Suprapubic skin (tissue), 4 donors: ENCODE measurements around the gene PTBP1. TPM values are rescaled to one million over a fixed set of nuclear protein-coding genes. Genes with fewer than 3 reads are reported as not detected.

Experiments used
- DNase-seq, 2 donors: peaks; one replicate each; pipeline ENCODE4 v3.0.0-alpha.2; 2019; ENCODE audit warnings: low spot score in 2 of 2
- H3K27ac ChIP-seq: fragments of 200-600 bp; sonication (generic); one replicate; pipeline ENCODE4 v1.5.1; 2019
- H3K27me3 ChIP-seq: fragments of 200-600 bp; sonication (generic); one replicate; pipeline ENCODE4 v1.5.1; 2019
- H3K36me3 ChIP-seq: fragments of 200-600 bp; sonication (generic); one replicate; pipeline ENCODE4 v1.5.1; 2019
- H3K4me1 ChIP-seq: fragments of 200-600 bp; sonication (generic); one replicate; pipeline ENCODE4 v1.5.1; 2019
- H3K4me3 ChIP-seq: fragments of 200-600 bp; sonication (generic); one replicate; pipeline ENCODE4 v1.5.1; 2019; ENCODE audit warnings: mild to moderate bottlenecking
- H3K9me3 ChIP-seq: fragments of 200-600 bp; sonication (generic); one replicate; pipeline ENCODE4 v1.5.1; 2019
- CTCF ChIP-seq, 2 donors: fragments of 200-600 bp in 1 of 2; fragments of 450-650 bp in 1 of 2; sonication (generic) in 1 of 2; IDR thresholded peaks; one replicate each; pipeline ENCODE4 v1.5.1; 2016 to 2019; ENCODE audit warnings: antibody characterized with exemption in 2 of 2, mild to moderate bottlenecking in 1 of 2, moderate library complexity in 1 of 2
- EP300 ChIP-seq: sonication (generic); formaldehyde crosslinking; IDR thresholded peaks from one replicate; pipeline ENCODE4 v1.6.1; 2017; ENCODE audit warnings: antibody characterized with exemption
- POLR2A ChIP-seq, 2 donors: fragments of 450-650 bp; IDR thresholded peaks; one replicate each; pipeline ENCODE4 v1.6.1; 2017; ENCODE audit warnings: antibody characterized with exemption in 2 of 2, mild to moderate bottlenecking in 2 of 2, moderate library complexity in 2 of 2
- POLR2AphosphoS5 ChIP-seq, 3 donors: sonication (generic); formaldehyde crosslinking; IDR thresholded peaks; one replicate each; pipeline ENCODE4 v1.6.1; 2017; ENCODE audit warnings: antibody characterized with exemption in 3 of 3
- WGBS: methylation state at CpG from one replicate; pipeline ENCODE4 v1.1.5; 2018; 5-methylcytosine and 5-hydroxymethylcytosine counted together
- total RNA-seq, 4 donors: library from RNA; depleted of rRNA; stranded (reverse); fragments of >200 nt; gene quantifications; one replicate each; pipeline ENCODE4 v1.1.0, GENCODE V29; 2016

PTBP1 gene
- total RNA-seq, 4 donors from 2014 or later: 152 to 227 (median 174) TPM

- 54% methylated on average over 14 of the region's 14 CpGs for WGBS
- TF ChIP-seq CTCF (IDR thresholded peaks at IDR 0.05): no peak
- TF ChIP-seq POLR2AphosphoS5 (IDR thresholded peaks at IDR 0.05): no peak
- no peak for TF ChIP-seq EP300
- no peak for TF ChIP-seq POLR2A (IDR thresholded peaks at IDR 0.05)
- DNase-seq: no peak
- Histone ChIP-seq H3K27me3 (no peaks in the 10 kb centered on the region), H3K9me3 (no peaks in the 10 kb centered on the region), H3K36me3 (no peaks in the 10 kb centered on the region), H3K4me3 (no peak overlapping the region), H3K4me1 (peaks cover 12% of the 10 kb centered on the region), H3K27ac (no peak overlapping the region)
These were observed 28.8 kb upstream of the PTBP1 start for GRCh38 chr19:768424-768823.

- no peak overlapping the region for H3K27ac ChIP-seq
- H3K36me3 ChIP-seq: no peaks in the 10 kb centered on the region
- no peaks in the 10 kb centered on the region for H3K9me3 ChIP-seq
- H3K4me1 ChIP-seq: peaks cover 12% of the 10 kb centered on the region
- DNase-seq: no peak
- no peaks in the 10 kb centered on the region for H3K27me3 ChIP-seq
- no peak overlapping the region for H3K4me3 ChIP-seq
- TF ChIP-seq EP300 (no peak), POLR2AphosphoS5 (IDR thresholded peaks at IDR 0.05) (no peak), CTCF (IDR thresholded peaks at IDR 0.05) (no peak), POLR2A (IDR thresholded peaks at IDR 0.05) (no peak)
- 74% methylated on average over 6 of the region's 6 CpGs for WGBS
These were observed 27.6 kb upstream of the PTBP1 start for GRCh38 chr19:769616-770015.

GRCh38 chr19:771332-771785 is 25.9 kb upstream of the PTBP1 start:
- H3K9me3 ChIP-seq: no peaks in the 10 kb centered on the region
- no peaks in the 10 kb centered on the region for H3K36me3 ChIP-seq
- H3K4me1 ChIP-seq: peaks cover 12% of the 10 kb centered on the region
- no peaks in the 10 kb centered on the region for H3K27me3 ChIP-seq
- DNase-seq: no peak
- peak in 1 of 2 donors; percentile 63 for TF ChIP-seq CTCF (IDR thresholded peaks at IDR 0.05)
- no peak for TF ChIP-seq POLR2A (IDR thresholded peaks at IDR 0.05)
- no peak for TF ChIP-seq POLR2AphosphoS5 (IDR thresholded peaks at IDR 0.05)
- TF ChIP-seq EP300: no peak
- WGBS: 12% methylated on average over 6 of the region's 6 CpGs
- H3K4me3 ChIP-seq: no peak overlapping the region
- no peak overlapping the region for H3K27ac ChIP-seq

GRCh38 chr19:772063-772462 is 25.2 kb upstream of the PTBP1 start:
- WGBS: 82% methylated on average over 5 of the region's 5 CpGs
- no peak for DNase-seq
- H3K36me3 ChIP-seq: no peaks in the 10 kb centered on the region
- H3K9me3 ChIP-seq: no peaks in the 10 kb centered on the region
- no peaks in the 10 kb centered on the region for H3K27me3 ChIP-seq
- no peak overlapping the region for H3K4me3 ChIP-seq
- peaks cover 12% of the 10 kb centered on the region for H3K4me1 ChIP-seq
- H3K27ac ChIP-seq: no peak overlapping the region
- TF ChIP-seq EP300 (no peak), POLR2AphosphoS5 (IDR thresholded peaks at IDR 0.05) (no peak), CTCF (IDR thresholded peaks at IDR 0.05) (no peak), POLR2A (IDR thresholded peaks at IDR 0.05) (no peak)

GRCh38 chr19:772730-773436 is 24.4 kb upstream of the PTBP1 start:
- H3K27me3 ChIP-seq: no peaks in the 10 kb centered on the region
- no peak for DNase-seq
- no peak overlapping the region for H3K27ac ChIP-seq
- H3K4me1 ChIP-seq: peaks cover 12% of the 10 kb centered on the region
- H3K36me3 ChIP-seq: no peaks in the 10 kb centered on the region
- H3K4me3 ChIP-seq: no peak overlapping the region
- H3K9me3 ChIP-seq: no peaks in the 10 kb centered on the region
- TF ChIP-seq CTCF (IDR thresholded peaks at IDR 0.05) (no peak), POLR2AphosphoS5 (IDR thresholded peaks at IDR 0.05) (no peak), POLR2A (IDR thresholded peaks at IDR 0.05) (no peak), EP300 (no peak)
- WGBS: 93% methylated on average over 10 of the region's 18 CpGs
